IPS DF 4.7 (cell line): ENCODE results near the gene FNDC8.
"Not testable (repeated sequence)": the region's sequence is repeated elsewhere in the genome, so short reads cannot be mapped to it uniquely, and the experiment has no call there.

Experiments used
- DNase-seq: peaks from one replicate; pipeline ENCODE4 v3.0.0-alpha.2; 2013; ENCODE audit warnings: low spot score; ENCODE audit errors: extremely low read depth

Gene FNDC8

GRCh38 chr17:35094902-35095301 is 26.5 kb upstream of the FNDC8 start:
- DNase-seq, result no peak

GRCh38 chr17:35095741-35096140 is 25.7 kb upstream of the FNDC8 start:
- DNase-seq, result no peak

GRCh38 chr17:35097776-35098175 is 23.6 kb upstream of the FNDC8 start:
- DNase-seq, result no peak

GRCh38 chr17:35099908-35100307 is 21.5 kb upstream of the FNDC8 start:
- no peak for DNase-seq

- DNase-seq, result no peak
Observed at GRCh38 chr17:35101036-35101435, 20.4 kb upstream of the FNDC8 start.

GRCh38 chr17:35101725-35102124 is 19.7 kb upstream of the FNDC8 start:
- no peak for DNase-seq

GRCh38 chr17:35103271-35103670 is 18.1 kb upstream of the FNDC8 start:
- DNase-seq, result no peak

DNA sequence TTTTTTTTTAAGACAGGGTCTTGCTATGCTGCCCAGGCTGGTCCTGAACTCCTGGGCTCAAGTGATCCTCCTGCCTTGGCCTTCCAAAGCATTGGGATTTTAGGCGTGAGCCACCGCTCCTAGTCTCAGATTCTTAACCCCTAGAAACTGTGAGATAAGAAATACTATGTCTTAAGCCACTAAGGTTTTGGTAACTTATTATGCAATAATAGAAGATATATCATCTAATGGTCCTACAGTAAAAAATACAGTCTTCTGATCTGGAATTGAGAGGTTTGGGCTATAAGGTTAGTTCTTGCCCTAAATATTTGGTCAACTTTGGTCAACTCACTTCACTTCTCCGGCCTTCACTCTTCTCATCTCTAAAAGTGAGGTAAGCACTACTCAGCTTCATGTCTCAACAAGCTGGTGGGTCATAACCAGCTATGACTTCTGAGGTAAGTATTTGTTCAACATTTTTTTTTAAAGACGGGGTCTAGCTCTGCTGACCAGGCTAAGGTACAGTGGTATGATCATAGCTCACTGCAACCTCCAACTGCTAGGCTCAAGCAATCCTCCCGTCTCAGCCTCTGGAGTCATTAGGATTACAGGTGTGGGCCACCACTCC is 16.5 kb upstream of the FNDC8 start:
- no peak for DNase-seq

GRCh38 chr17:35110791-35111190 is 10.6 kb upstream of the FNDC8 start:
- not testable (repeated sequence) for DNase-seq

DNA sequence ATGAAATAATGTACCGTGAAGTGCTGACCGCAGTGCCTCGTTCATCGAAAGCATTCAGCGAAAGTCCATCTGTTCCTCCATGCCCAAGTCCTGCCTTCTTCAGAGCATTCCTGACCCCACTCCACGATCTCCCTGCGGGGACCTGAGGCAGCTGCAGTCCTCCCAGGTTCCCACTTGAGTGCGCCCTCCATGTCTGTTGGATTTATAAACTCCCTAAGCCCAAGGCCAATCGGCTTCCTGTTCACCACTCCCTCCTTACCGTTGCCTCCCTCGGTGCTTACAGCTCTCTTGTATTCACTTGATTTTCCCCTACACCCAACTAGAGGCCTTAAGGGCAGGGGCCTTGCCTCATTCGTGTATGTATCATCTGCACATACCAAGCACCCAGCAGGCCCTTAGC is 4.6 kb upstream of the FNDC8 start:
- no peak for DNase-seq

DNA sequence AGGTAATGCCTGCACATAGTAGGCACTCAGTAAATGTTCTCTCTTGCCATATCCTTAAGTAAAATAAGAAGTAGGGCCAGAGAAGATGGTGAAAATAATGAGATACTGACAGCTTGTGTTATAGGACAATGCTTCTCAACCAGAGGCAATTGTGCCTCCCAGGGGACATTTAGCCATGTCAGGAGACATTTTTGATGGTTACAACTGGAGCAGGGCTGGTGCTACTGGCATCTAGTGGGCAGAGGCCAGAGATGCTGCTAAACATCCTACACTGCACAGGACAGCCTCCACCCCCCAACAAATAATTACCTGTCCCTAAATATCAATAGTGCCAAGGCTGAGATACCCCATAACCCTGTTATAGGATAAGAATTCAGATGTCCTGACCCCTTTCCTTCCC is 3.4 kb upstream of the FNDC8 start:
- DNase-seq, result no peak

DNA sequence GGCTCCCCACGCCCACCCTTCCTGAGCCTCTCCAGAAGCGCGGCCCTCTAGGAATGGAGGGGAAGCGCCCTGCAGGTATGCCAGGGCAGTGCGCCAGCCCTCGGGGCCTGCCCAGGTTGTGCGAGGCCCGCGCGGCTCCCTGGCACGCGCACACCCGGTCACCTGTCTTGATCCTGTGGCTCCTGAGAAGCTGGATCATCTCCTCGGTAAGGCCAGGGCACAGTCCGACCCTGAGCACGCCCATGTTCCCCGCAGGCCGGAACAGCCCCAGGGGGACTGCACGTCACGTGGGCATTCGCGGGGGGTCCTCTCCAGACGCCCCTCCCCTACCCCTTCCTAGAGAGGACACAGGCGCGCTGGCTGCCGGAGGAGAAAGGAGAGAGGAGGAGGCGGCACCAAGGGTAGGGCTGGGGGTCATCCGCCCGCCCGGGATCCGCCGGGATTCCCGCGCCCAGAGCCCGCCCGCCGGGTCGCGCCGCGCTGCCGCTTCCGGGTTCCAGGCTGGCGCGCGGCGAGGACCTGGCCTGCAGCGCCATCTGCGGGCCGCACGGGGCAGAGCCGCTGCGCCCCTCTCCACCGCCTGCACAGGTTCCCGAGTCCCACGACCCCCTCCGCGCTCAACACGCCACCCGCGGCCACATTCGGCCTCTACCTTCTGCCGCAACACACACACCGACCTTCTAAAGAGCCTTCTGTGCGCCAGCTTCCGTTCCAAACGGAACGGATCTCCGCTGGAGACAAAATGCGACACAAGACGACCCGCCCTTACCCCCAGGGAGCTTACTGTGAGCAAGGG is 1.8 kb upstream of the FNDC8 start, which contains the start of gene RAD51D:
Gene RAD51D (minus strand): TSS at position 491 of the 796 bp plus-strand sequence. CDS start 247 bp downstream, at position 244.
- DNase-seq, result peak; percentile 36

DNA sequence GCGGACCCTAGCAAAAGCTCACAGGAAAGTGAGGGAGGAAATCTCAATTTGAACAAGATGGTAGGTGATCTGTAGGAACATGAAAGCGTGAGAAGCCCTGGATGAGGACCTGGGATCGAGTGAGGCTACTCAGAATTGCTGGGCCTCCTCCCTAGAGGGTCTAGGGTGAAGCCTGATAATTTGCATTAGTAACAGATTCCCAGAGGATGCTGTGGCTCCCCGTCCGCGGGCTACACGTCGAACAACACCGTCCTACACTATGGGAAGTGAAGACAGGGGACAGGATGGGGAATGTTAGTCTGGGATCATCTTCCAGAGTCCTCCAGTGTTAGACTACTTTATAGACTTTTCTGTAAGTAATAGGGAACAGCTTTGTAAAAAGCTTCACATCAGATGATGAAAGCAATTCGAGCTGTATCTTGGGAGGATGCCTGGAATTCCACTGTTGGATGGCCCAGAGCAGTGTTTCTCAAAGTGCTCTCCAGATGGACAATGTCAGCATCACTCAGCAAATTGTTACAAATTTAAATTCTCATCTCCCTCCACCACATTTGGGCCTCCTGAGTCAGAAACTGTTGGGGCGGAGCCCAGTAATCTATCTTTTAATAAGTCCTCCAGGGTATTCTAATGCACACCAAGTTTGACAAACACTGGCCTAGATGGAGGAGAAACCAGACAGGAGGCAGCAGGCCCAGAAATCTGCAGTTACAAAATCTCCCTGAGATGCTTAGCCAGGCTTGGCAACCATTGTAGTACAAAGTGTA is 6.5 kb downstream of the FNDC8 start:
- no peak for DNase-seq

GRCh38 chr17:35129154-35129972 is 7.9 kb downstream of the FNDC8 start:
- no peak for DNase-seq

- no peak for DNase-seq
Observed at GRCh38 chr17:35129973-35130351, 8.5 kb downstream of the FNDC8 start.

- no peak for DNase-seq
Observed at GRCh38 chr17:35130392-35130791, 9.0 kb downstream of the FNDC8 start.

GRCh38 chr17:35132099-35132498 is 10.7 kb downstream of the FNDC8 start:
- no peak for DNase-seq

DNA sequence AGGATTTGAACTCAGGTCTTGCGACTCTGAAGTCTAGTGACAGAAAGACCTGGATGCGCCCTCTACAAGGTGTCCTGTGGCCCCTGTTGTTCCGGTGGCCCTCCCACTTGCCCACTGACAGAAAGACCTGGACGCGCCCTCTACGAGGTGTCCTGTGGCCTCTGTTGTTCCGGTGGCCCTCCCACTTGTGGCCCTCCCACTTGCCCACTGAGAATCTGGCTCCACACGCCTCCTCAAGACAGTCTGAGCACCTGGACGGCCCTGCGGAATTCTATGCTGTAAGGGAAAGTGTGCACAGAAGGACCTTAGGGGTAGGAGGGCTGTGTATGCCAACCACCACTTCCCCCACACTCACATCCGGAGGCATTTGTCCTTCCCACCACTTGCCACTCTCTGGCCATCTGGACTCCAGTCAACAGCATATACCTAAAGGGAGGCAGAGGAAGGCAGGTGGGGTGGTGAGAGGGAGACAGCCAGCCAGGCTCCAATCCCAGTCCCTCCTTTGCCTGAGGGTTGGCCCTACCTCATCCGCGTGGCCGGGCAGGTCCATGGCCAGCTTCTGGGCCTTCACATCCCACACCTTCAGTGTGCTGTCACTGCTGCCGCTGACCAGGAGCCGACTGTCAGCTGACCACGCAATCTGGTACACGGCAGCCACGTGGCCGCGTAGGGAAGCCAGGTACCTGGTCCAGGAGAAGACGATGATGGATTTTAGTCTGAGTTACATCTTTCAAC is 11.6 kb downstream of the FNDC8 start:
- DNase-seq, result no peak

DNA sequence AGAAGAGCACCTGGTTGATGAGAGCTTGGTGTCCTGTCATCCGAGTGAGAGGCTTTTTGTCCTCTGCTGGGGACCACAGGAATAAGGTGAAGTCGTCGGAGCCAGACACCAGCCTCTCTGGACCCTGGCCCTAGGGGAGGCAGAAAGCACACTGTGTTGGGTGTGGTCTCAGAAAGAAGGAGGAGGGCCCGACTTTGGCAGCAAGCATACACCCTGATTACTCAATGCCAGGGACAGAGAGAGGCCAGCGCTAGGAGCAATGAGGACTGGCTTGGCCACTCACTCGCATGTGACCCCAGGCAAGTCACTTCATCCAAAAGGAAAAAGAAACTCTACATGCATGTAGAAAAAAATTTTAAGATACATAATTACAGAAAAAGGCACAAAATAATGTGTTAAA is 13.9 kb downstream of the FNDC8 start:
- no peak for DNase-seq

DNA sequence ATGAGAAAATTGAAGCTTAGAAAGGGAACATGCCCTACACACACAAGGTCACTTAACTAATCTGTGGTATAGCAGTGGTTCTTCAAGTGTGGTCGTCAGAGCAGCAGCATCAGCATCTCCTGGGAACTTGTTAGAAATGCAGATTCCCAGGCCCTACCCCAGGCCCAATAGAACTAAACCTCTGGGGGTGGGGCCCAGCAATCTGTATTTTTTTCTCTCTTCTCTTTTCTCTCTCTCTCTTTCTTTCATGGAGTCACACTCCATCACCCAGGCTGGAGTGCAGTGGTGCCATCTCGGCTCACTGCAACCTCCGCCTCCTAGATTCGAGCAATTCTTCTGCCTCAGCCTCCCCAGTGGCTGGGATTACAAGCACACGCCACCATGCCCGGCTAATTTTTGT is 16.8 kb downstream of the FNDC8 start:
- DNase-seq, result no peak
